Mucosa of descending colon (tissue), 3 donors: ENCODE measurements around the gene RAPGEF2. TPM values are rescaled to one million over a fixed set of nuclear protein-coding genes. Genes with fewer than 3 reads are reported as not detected.
"Not testable (repeated sequence)": the region's sequence is repeated elsewhere in the genome, so short reads cannot be mapped to it uniquely, and the experiment has no call there.

Experiments
- ATAC-seq: fragments of 200-7000 bp; cut with Tn5 transposase; one replicate; pipeline ENCODE4 v1.9.1; 2020; ENCODE audit warnings: mild to moderate bottlenecking, moderate library complexity
- DNase-seq, 3 donors: peaks; one replicate each; pipeline ENCODE4 v3.0.0-alpha.2; 2020
- H3K36me3 ChIP-seq: fragments of 200-600 bp; one replicate; pipeline ENCODE4 v1.8.0; 2021; ENCODE audit warnings: low read depth, mild to moderate bottlenecking
- H3K4me1 ChIP-seq: fragments of 200-600 bp; one replicate; pipeline ENCODE4 v1.8.0; 2021; ENCODE audit warnings: low read depth, mild to moderate bottlenecking
- H3K4me3 ChIP-seq: fragments of 200-600 bp; one replicate; pipeline ENCODE4 v1.8.0; 2021; ENCODE audit warnings: mild to moderate bottlenecking
- H3K9me3 ChIP-seq: fragments of 200-600 bp; one replicate; pipeline ENCODE4 v1.8.0; 2021; ENCODE audit warnings: mild to moderate bottlenecking
- intact Hi-C, 2 donors: fragments of 100-400 bp; cut with DNase I in 1 of 2; cut with micrococcal nuclease in 1 of 2; formaldehyde crosslinking; loops; one replicate each; pipeline versions ENCODE4 v1.11.0 to v1.11.1; 2022; cut with DNase I, micrococcal nuclease
- total RNA-seq, 3 donors: library from RNA; stranded (reverse); fragmentation: NEBNext Ultra II Directional in 2 of 3; extraction: Animal tissue kit (Norgen Biotek cat#: 25700) in 2 of 3; gene quantifications; one replicate each; pipeline versions ENCODE4 v1.2.1 to v1.2.4, GENCODE V29; 2021 to 2023
- TF ChIP-seq, protein P1 (sequence below): fragments of 200-600 bp; IDR thresholded peaks from one replicate; pipeline ENCODE4 v1.8.0; 2022; ENCODE audit warnings: antibody characterized with exemption, mild to moderate bottlenecking
- donor health status: DM: no; HTN: no; CAD: no; lungs with moderate emphysema.
- donor health status: DM: no; HTN: no; CAD: no.
- donor health status: DM: no; HTN: yes; CAD: no.

Gene RAPGEF2
- total RNA-seq, 3 donors from 2014 or later: 42.8 to 68.2 (median 55.1) TPM

DNA sequence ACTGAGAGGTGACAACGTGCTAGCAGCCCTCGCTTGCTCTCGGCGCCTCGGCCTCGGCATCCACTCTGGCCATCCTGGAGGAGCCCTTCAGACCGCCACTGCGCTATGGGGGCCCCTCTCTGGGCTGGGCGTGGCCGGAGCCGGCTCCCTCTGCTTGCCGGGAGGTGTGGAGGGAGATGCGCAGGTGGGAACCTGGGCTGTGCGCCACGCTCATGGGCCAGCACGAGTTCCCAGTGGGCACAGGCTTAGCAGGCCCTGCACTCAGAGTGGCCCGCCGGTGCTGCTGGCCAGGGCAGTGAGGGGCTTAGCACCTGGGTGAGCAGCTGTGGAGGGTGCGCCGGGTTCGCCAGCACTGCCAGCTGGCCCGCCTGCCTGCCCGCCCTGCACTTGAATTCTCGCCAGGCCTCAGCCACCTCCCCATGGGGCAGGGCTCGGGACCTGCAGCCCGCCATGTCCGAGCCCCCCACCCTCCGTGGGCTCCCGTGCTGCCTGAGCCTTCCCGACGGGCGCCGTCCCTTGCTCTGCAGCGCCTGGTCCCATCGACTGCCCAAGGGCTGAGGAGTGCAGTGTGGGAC, 148.0 kb downstream of the RAPGEF2 start:
- TF ChIP-seq, protein P1, sequence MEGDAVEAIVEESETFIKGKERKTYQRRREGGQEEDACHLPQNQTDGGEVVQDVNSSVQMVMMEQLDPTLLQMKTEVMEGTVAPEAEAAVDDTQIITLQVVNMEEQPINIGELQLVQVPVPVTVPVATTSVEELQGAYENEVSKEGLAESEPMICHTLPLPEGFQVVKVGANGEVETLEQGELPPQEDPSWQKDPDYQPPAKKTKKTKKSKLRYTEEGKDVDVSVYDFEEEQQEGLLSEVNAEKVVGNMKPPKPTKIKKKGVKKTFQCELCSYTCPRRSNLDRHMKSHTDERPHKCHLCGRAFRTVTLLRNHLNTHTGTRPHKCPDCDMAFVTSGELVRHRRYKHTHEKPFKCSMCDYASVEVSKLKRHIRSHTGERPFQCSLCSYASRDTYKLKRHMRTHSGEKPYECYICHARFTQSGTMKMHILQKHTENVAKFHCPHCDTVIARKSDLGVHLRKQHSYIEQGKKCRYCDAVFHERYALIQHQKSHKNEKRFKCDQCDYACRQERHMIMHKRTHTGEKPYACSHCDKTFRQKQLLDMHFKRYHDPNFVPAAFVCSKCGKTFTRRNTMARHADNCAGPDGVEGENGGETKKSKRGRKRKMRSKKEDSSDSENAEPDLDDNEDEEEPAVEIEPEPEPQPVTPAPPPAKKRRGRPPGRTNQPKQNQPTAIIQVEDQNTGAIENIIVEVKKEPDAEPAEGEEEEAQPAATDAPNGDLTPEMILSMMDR: no peak
- no peak for DNase-seq
- no peak overlapping the region for H3K4me3 ChIP-seq
- no peaks in the 10 kb centered on the region for H3K4me1 ChIP-seq
- H3K36me3 ChIP-seq: no peaks in the 10 kb centered on the region
- H3K9me3 ChIP-seq: peaks cover 6% of the 10 kb centered on the region
- ATAC-seq: no peak
- intact Hi-C loops: no loop called here

DNA sequence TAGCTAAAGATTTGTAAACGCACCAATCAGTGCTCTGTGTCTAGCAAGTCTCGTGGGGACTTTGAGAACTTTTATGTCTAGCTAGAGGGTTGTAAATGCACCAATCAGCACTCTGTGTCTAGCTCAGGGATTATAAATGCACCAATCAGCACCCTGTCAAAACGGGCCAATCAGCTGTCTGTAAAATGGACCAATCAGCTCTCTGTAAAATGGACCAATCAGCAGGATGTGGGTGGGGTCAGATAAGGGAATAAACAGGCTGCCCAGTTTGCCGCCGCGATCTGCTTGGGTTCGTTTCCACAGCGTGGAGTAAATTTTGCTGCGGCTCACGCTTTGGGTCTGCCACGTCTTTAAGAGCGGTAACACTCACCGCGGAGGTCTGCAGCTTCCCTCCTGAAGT, 148.7 kb downstream of the RAPGEF2 start:
- H3K36me3 ChIP-seq, H3K4me1 ChIP-seq, DNase-seq, ATAC-seq, intact Hi-C loops, H3K4me3 ChIP-seq, H3K9me3 ChIP-seq: not testable (repeated sequence)

DNA sequence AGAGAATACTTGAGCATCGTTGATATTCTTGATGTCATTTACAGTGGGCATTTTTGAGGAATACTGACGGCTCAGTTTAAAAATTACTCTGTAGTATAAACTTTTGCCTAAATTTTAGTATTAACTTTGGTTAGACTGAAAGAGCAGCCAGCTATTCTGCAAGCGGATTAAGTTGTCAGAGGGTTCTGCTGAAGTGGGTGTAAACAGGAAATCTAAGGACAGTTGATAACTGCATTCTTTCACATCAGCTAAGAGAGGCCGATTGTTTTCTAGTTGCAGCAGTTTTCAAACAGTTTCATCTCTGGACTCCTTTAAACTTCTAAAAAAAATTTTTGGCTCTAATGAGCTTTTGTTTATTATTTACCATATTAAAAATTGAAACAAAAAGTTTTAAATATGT, 149.6 kb downstream of the RAPGEF2 start:
- Histone ChIP-seq H3K9me3 (peaks cover 6% of the 10 kb centered on the region), H3K4me3 (no peak overlapping the region), H3K36me3 (no peaks in the 10 kb centered on the region), H3K4me1 (no peaks in the 10 kb centered on the region)
- TF ChIP-seq, protein P1: no peak
- no peak for ATAC-seq
- intact Hi-C loops: no loop called here
- no peak for DNase-seq

DNA sequence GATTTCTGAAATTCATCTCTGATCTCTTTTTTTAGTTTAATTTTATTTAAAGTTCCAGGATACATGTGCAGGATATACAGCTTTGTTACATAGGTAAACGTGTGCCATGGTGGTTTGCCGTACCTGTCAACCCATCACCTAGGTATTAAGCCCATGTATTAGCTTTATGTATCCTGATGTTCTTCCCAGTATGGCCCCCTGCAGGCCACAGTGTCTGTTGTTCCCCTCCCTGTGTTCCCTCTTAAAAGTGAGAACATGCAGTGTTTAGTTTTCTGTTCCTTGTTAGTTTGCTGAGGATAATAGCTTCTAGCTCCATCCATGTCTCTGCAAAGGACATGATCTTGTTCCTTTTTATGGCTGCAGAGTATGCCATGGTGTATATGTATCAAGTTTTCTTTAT, 153.2 kb downstream of the RAPGEF2 start:
- Histone ChIP-seq H3K4me1 (no peaks in the 10 kb centered on the region), H3K4me3 (no peak overlapping the region), H3K9me3 (peaks cover under 1% of the 10 kb centered on the region), H3K36me3 (no peaks in the 10 kb centered on the region)
- TF ChIP-seq, protein P1: no peak
- no peak for ATAC-seq
- intact Hi-C loops: no loop called here
- no peak for DNase-seq

DNA sequence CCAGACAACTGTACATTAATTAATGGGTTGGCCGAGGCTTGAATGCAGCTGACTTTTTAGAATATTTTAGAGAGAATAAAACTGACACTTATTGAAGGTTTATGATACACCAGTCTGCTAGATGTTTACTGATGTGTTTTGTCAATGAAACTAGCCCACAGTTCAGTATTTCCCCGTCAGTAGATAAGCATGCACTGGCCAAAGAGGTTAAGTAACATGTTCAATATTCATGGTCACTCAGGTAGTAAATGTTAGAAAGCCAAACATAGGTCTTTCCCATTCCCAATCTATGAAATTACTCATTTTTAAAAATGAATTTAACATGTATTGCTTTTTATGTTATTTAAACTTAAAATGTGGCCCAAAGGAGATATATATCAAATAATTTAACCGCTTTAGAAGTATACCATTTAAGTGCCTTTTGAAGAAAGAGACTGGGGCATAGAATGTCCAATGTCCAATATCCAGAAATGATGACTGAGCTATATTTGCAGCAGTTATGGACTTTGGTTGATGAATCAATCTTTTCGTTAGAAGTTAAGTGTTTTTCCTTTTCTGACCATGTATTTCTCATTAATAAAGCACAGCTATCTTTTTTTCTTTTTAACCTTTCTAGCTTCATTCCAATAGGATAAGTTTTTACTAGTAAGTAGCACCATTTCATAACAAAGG, 156.1 kb downstream of the RAPGEF2 start:
- Histone ChIP-seq H3K4me1 (no peaks in the 10 kb centered on the region), H3K36me3 (no peaks in the 10 kb centered on the region), H3K9me3 (no peaks in the 10 kb centered on the region), H3K4me3 (no peak overlapping the region)
- ATAC-seq (no peak), DNase-seq (no peak)
- TF ChIP-seq, protein P1: no peak
- intact Hi-C loops: no loop called here

DNA sequence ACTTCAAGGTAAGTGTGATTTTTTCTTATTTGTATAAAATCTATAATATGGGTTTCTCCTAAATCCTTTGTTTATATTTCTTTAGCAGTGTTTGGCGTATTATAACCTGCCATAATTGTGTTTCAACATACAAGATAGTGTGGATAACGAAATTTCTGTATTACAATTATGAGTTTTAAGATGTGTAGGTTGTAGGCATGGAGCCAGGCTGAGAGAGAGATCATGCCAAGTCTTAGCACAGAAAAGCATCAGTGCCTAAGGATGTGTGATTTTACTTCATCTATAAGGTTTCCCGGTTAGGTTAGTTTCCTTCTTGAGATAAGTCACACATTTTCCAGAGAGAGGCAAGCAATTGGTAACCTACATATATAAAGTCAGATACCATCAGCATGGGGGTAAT, 161.2 kb downstream of the RAPGEF2 start:
- H3K9me3 ChIP-seq: no peaks in the 10 kb centered on the region
- H3K4me3 ChIP-seq: no peak overlapping the region
- TF ChIP-seq, protein P1: no peak
- no peak for DNase-seq
- no peak for ATAC-seq
- intact Hi-C loops: no loop called here
- no peaks in the 10 kb centered on the region for H3K36me3 ChIP-seq
- no peaks in the 10 kb centered on the region for H3K4me1 ChIP-seq
